GM19193 (cell line): ENCODE results near the gene ELMO1.

Source experiments
- POLR2A ChIP-seq: IDR thresholded peaks from 4 replicates; pipeline ENCODE4 v1.6.1; 2011; ENCODE audit not compliant: insufficient read depth, insufficient read length; ENCODE audit errors: extremely low read depth

ELMO1 gene

DNA sequence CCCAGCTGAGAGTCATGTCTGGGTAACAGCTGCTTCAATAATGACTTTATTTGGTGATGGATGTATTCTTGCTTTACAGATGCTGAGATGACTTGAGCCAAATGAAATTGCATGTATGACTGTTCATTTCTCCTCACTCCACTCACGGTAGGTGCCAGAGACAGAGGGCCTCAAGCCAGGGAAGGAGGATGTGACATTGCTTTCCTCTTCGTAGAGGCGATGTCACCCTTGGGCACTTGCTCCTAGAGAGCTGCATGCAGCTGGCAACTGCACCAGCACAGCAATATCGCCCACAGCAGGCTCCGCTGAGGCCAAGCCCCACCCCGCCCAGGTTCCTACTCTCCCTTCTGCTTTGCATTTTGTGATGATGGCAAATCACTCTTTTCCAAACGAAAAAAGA, 607.8 kb downstream of the ELMO1 start:
- no peak for TF ChIP-seq POLR2A

DNA sequence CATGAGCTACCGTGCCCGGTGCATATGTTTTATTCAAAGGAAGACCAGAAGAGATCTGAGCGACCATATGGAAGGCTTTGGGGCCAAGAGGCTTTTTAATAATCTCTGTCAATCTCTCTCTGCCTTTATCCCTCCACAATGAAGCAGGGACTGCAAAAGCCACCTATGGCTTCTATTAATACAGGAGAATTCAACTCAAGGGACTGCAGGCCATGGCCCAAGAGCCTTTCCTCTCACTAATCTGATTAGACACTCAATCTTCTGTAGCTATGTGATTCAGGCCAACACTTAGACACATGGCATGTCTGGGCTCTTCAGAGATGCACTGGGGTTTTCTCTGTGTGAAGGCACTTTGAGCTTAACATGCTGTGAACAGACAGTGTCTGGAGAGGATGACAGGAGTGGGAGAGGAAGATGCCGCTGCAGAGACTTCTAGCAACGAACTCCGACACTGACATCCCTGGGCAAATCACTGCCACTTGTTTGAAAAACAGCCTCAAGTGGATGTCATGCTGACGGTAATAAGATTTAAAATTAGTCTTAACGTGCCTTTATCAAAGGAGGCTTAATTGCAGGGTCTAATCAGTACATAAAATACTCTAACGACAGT, 609.9 kb downstream of the ELMO1 start:
- no peak for TF ChIP-seq POLR2A

GRCh38 chr7:36831049-36831448, 617.6 kb downstream of the ELMO1 start:
- TF ChIP-seq POLR2A, result no peak

- no peak for TF ChIP-seq POLR2A
Measured at GRCh38 chr7:36827726-36828703, 620.6 kb downstream of the ELMO1 start.

DNA sequence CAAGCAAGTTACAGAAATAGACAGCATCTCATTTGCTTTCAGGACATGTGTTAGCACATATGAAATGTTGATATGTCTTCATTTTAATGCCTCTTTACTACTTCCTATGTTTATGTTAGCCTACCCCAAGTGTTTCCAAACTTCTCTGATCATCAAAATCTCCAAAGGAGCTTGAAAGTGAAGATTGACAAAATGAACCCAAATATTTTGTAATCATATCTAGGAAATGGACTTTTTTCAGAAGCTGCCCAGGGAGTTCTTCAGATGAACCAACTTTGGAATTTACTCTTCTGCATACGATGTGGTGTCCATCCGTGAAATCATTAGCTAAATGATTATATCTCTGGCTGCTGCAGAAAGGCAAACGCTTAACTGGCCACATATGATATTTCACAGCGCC, 623.2 kb downstream of the ELMO1 start:
- no peak for TF ChIP-seq POLR2A

DNA sequence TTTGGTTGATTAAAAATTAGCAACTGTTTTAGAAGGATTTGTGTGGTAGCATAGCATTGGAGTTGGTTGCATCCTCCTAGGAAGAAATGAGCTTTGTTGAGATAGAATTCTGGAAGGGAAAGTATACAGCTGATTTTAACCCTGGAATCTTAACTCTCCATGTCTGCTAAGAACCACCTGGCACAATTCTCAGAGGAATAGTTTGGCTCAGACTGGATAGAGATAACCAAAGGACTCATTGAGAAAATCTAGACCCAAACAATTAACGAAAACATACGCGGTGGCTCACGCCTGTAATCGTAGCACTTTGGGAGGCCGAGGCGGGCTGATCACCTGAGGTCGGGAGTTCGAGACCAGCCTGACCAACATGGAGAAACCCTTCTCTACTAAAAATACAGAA, 625.3 kb downstream of the ELMO1 start:
- no peak for TF ChIP-seq POLR2A

DNA sequence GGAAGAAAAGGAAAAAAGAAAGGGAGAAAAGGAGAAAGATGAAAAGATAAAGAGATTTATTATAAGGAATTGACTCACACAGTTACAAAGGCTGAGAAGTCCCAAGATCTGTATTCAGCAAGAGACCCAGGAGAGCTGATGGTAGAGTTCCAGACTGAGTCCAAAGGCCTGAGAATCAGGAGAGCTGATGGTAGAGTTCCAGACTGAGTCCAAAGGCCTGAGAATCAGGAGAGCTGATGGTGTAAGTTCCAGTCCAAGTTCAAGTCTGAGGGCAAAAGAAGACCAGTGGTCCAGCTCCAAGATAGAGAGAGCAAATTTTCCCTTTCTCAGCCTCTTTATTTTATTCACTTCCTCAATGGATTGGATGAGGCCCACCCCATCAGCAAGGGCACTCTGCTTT, 627.0 kb downstream of the ELMO1 start:
- TF ChIP-seq POLR2A, result no peak

GRCh38 chr7:36820527-36821170, 628.0 kb downstream of the ELMO1 start:
- no peak for TF ChIP-seq POLR2A

DNA sequence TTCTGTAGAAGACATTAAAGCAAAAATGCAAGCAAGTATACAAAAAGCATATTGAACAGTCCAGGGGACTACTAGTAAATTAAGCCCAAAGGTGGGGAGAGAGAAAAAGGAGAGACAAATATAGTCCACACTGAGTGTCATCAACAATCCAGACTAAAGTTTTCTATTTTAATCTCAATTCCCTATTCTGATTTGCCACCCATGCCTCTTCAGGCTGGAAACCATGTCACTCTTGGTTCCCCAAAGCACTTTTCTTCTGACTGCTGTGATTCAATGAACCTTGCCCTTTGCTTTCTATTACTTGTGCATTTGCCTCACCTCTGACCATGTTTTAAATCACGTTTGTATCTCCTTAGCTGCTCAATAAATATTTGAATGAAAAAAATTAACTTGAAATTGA, 629.0 kb downstream of the ELMO1 start:
- TF ChIP-seq POLR2A, result no peak

DNA sequence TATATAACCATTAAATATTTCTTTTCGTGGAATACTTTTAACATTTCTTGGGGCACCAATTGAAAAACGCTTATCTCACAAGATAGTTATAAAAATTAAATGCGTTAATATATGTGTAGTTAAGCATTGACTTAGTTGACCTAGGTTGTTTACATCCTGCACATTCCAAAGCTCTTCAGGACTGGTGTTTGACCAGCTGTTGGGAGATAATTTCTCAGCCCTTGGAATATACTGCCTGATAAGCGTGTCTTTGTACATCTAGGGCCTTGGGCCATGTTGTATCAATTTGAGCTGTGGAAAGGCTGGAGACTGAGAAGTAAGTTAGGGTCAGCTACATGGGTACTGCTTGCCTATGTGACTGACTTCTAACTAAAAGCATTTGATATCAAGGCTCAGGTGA, 634.4 kb downstream of the ELMO1 start:
- no peak for TF ChIP-seq POLR2A

- TF ChIP-seq POLR2A, result no peak
Measured at GRCh38 chr7:36811807-36812206, 636.9 kb downstream of the ELMO1 start.

DNA sequence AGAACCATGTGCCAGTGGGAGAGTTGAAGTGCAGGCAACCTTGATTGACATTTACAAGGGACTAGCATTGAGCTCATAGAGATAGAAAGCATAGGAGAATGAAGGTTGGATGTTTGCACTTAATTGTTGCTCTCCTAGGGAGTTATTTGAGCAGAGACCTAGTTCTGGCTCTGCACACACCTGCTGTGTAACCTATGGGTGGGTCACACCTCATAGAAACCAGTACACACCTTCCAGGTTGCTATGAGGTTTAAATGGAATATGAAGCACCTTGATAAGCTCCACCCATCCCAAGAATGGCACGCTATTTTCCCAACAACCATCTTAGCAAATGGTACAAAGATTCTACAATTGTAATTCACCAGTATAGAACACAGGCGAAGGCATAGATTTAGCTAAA, 638.2 kb downstream of the ELMO1 start:
- TF ChIP-seq POLR2A, result no peak

GRCh38 chr7:36810032-36810431, 638.6 kb downstream of the ELMO1 start:
- no peak for TF ChIP-seq POLR2A

DNA sequence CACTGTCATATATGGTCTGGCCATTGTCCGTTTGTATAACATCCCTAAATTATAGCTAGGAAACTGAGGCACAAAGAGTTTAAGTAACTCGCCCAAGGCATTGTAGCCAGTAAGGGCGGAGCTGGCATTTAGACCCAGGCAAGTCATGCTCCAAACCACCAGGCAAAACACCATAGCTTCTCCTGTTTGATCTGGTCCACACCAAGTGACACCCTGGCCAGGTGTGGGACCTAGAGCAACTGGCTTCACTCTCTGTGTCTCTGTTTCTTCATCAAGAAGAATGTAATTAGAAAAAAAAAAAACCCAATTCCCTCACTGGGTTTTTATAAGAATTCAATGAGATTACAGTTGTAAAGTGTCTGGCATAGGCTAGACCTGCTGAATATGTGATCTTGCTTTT, 639.2 kb downstream of the ELMO1 start:
- TF ChIP-seq POLR2A, result no peak

GRCh38 chr7:36809086-36809485, 639.6 kb downstream of the ELMO1 start:
- no peak for TF ChIP-seq POLR2A

GRCh38 chr7:36806891-36807290, 641.8 kb downstream of the ELMO1 start:
- TF ChIP-seq POLR2A, result no peak
